ENCODE data around the gene CACNA1A.
A peak's percentile ranks its signal among the peaks of the same experiment; 100 is the strongest.

CACNA1A gene

GRCh38 chr19:13165162-13165997 is 340.9 kb downstream of the CACNA1A start:
- DNase-seq: peak; percentile 89
- Histone ChIP-seq H2BK5ac (ENCODE audit: low read depth, low read length, poor library complexity, severe bottlenecking) (peak overlapping the region; percentile 83), H3K79me1 (replicated peaks; ENCODE audit: low read length, poor library complexity, severe bottlenecking) (peaks cover 2% of the 10 kb centered on the region), H4K8ac (ENCODE audit: low read length) (peak overlapping the region; percentile 99), H3K9ac (ENCODE audit: low read length) (peak overlapping the region; percentile 88), H2BK120ac (ENCODE audit: low read depth, low read length) (peak overlapping the region; percentile 100), H3K4me3 (ENCODE audit: insufficient read depth in 1 of 2, low read depth in 1 of 2, low read length in 2 of 2) (no peak overlapping the region), H3K9me3 (ENCODE audit: control insufficient read depth, low read length) (no peaks in the 10 kb centered on the region), H3K27ac (ENCODE audit: low read length, poor library complexity, severe bottlenecking) (peak overlapping the region; percentile 98), H2BK12ac (ENCODE audit: low read length in 2 of 2) (peak overlapping the region; percentile 98), H3K4me1 (ENCODE audit: control insufficient read depth, insufficient read depth, low read depth, low read length) (peaks cover 37% of the 10 kb centered on the region), H3K4me2 (ENCODE audit: low read length, poor library complexity, severe bottlenecking) (no peak overlapping the region), H2BK15ac (ENCODE audit: low read depth, poor library complexity, severe bottlenecking) (peak overlapping the region; percentile 70), H2AK5ac (ENCODE audit: low read length, severe bottlenecking) (peak overlapping the region; percentile 93), H3K23ac (ENCODE audit: low read length in 2 of 2) (peak overlapping the region in 1 of 2 experiments; percentile 34), H3K14ac (ENCODE audit: low read length in 2 of 2) (peak overlapping the region in 1 of 2 experiments; percentile 77), H3K36me3 (ENCODE audit: control insufficient read depth in 1 of 2, insufficient read depth in 2 of 2, low read depth in 1 of 2, low read length in 2 of 2) (no peaks in the 10 kb centered on the region), H2AFZ (ENCODE audit: low read depth, low read length) (no peak overlapping the region), H3K27me3 (ENCODE audit: control insufficient read depth in 1 of 2, insufficient read depth in 1 of 2, low read length in 2 of 2) (no peaks in the 10 kb centered on the region), H4K91ac (ENCODE audit: low read length) (peak overlapping the region; percentile 100), H3K4ac (ENCODE audit: low read depth in 1 of 2, low read length in 2 of 2) (peak overlapping the region; percentile 97 to 100), H3K18ac (ENCODE audit: low read depth in 1 of 2, low read length in 2 of 2) (peak overlapping the region; percentile 96 to 97)
- 66% methylated on average over 19 of the region's 19 CpGs for WGBS

- Histone ChIP-seq H3K4me3 (ENCODE audit: insufficient read depth in 1 of 2, low read depth in 1 of 2, low read length in 2 of 2) (peak overlapping the region in 1 of 2 experiments; percentile 58), H3K27ac (ENCODE audit: low read length, poor library complexity, severe bottlenecking) (peak overlapping the region; percentile 98), H4K8ac (ENCODE audit: low read length) (peak overlapping the region; percentile 99), H3K36me3 (ENCODE audit: control insufficient read depth in 1 of 2, insufficient read depth in 2 of 2, low read depth in 1 of 2, low read length in 2 of 2) (no peaks in the 10 kb centered on the region), H3K9ac (ENCODE audit: low read length) (peak overlapping the region; percentile 88), H2BK5ac (ENCODE audit: low read depth, low read length, poor library complexity, severe bottlenecking) (peak overlapping the region; percentile 83), H3K23ac (ENCODE audit: low read length in 2 of 2) (peak overlapping the region; percentile 43 to 73), H3K9me3 (ENCODE audit: control insufficient read depth, low read length) (no peaks in the 10 kb centered on the region), H3K4me1 (ENCODE audit: control insufficient read depth, insufficient read depth, low read depth, low read length) (peaks cover 32% of the 10 kb centered on the region), H3K4ac (ENCODE audit: low read depth in 1 of 2, low read length in 2 of 2) (peak overlapping the region; percentile 97 to 100), H3K18ac (ENCODE audit: low read depth in 1 of 2, low read length in 2 of 2) (peak overlapping the region; percentile 96 to 97), H3K14ac (ENCODE audit: low read length in 2 of 2) (peak overlapping the region in 1 of 2 experiments; percentile 68), H2AK5ac (ENCODE audit: low read length, severe bottlenecking) (peak overlapping the region; percentile 97), H2BK12ac (ENCODE audit: low read length in 2 of 2) (peak overlapping the region; percentile 98), H3K27me3 (ENCODE audit: control insufficient read depth in 1 of 2, insufficient read depth in 1 of 2, low read length in 2 of 2) (no peaks in the 10 kb centered on the region), H2AFZ (ENCODE audit: low read depth, low read length) (peak overlapping the region; percentile 36), H3K4me2 (ENCODE audit: low read length, poor library complexity, severe bottlenecking) (peak overlapping the region; percentile 71), H2BK120ac (ENCODE audit: low read depth, low read length) (peak overlapping the region; percentile 100), H3K79me1 (replicated peaks; ENCODE audit: low read length, poor library complexity, severe bottlenecking) (peaks cover 2% of the 10 kb centered on the region), H2BK15ac (ENCODE audit: low read depth, poor library complexity, severe bottlenecking) (peak overlapping the region; percentile 100), H4K91ac (ENCODE audit: low read length) (peak overlapping the region; percentile 100)
- DNase-seq: peak; percentile 65
- WGBS: 5% methylated on average over 19 of the region's 19 CpGs
Measured at GRCh38 chr19:13164343-13165161, 341.7 kb downstream of the CACNA1A start.

GRCh38 chr19:13163609-13164342 is 342.5 kb downstream of the CACNA1A start:
- H4K91ac ChIP-seq (ENCODE audit: low read length): peak overlapping the region; percentile 100
- peak overlapping the region; percentile 97 to 100 for H3K4ac ChIP-seq (ENCODE audit: low read depth in 1 of 2, low read length in 2 of 2)
- peak overlapping the region; percentile 99 for H4K8ac ChIP-seq (ENCODE audit: low read length)
- peak overlapping the region; percentile 98 for H2BK12ac ChIP-seq (ENCODE audit: low read length in 2 of 2)
- peaks cover 2% of the 10 kb centered on the region for H3K79me1 ChIP-seq (replicated peaks; ENCODE audit: low read length, poor library complexity, severe bottlenecking)
- peak; percentile 96 for DNase-seq
- peak overlapping the region; percentile 96 to 100 for H3K18ac ChIP-seq (ENCODE audit: low read depth in 1 of 2, low read length in 2 of 2)
- peak overlapping the region; percentile 71 for H3K4me2 ChIP-seq (ENCODE audit: low read length, poor library complexity, severe bottlenecking)
- no peaks in the 10 kb centered on the region for H3K9me3 ChIP-seq (ENCODE audit: control insufficient read depth, low read length)
- H2AK5ac ChIP-seq (ENCODE audit: low read length, severe bottlenecking): peak overlapping the region; percentile 97
- WGBS: 3% methylated on average over 15 of the region's 20 CpGs
- peak overlapping the region in 1 of 2 experiments; percentile 68 for H3K14ac ChIP-seq (ENCODE audit: low read length in 2 of 2)
- H3K27me3 ChIP-seq (ENCODE audit: control insufficient read depth in 1 of 2, insufficient read depth in 1 of 2, low read length in 2 of 2): no peaks in the 10 kb centered on the region
- peak overlapping the region; percentile 88 for H3K9ac ChIP-seq (ENCODE audit: low read length)
- H2BK5ac ChIP-seq (ENCODE audit: low read depth, low read length, poor library complexity, severe bottlenecking): peak overlapping the region; percentile 83
- peaks cover 29% of the 10 kb centered on the region for H3K4me1 ChIP-seq (ENCODE audit: control insufficient read depth, insufficient read depth, low read depth, low read length)
- H3K23ac ChIP-seq (ENCODE audit: low read length in 2 of 2): peak overlapping the region; percentile 3 to 81
- H2BK15ac ChIP-seq (ENCODE audit: low read depth, poor library complexity, severe bottlenecking): peak overlapping the region; percentile 100
- H2BK120ac ChIP-seq (ENCODE audit: low read depth, low read length): peak overlapping the region; percentile 100
- H3K4me3 ChIP-seq (ENCODE audit: insufficient read depth in 1 of 2, low read depth in 1 of 2, low read length in 2 of 2): peak overlapping the region in 1 of 2 experiments; percentile 77
- H2AFZ ChIP-seq (ENCODE audit: low read depth, low read length): peak overlapping the region; percentile 36
- no peaks in the 10 kb centered on the region for H3K36me3 ChIP-seq (ENCODE audit: control insufficient read depth in 1 of 2, insufficient read depth in 2 of 2, low read depth in 1 of 2, low read length in 2 of 2)
- peak overlapping the region; percentile 98 for H3K27ac ChIP-seq (ENCODE audit: low read length, poor library complexity, severe bottlenecking)

Data from mesenchymal stem cell (in vitro differentiated cells and primary cell).